ENCODE results near the gene CACNA1D.

DNA sequence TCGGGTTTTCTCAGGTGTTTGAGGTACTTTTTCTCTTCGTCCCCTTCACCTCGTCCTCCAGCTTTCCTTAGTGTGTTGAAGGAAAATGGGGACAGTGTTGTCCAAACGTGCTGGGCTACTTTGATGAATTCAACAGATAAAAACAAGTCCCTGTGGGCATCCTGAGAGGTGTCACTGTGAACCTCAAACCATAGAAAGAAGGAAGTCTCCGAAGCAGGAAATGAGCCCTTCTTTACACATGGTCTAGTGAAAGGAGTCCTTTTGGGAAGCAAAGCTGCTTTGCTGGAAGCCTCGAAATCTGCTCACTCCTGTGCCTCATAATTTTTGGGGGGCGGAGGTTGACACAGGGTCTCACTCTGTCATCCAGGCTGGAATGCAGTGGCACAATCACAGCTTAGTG is 362.6 kb downstream of the CACNA1D start:
- TF ChIP-seq, protein P1, sequence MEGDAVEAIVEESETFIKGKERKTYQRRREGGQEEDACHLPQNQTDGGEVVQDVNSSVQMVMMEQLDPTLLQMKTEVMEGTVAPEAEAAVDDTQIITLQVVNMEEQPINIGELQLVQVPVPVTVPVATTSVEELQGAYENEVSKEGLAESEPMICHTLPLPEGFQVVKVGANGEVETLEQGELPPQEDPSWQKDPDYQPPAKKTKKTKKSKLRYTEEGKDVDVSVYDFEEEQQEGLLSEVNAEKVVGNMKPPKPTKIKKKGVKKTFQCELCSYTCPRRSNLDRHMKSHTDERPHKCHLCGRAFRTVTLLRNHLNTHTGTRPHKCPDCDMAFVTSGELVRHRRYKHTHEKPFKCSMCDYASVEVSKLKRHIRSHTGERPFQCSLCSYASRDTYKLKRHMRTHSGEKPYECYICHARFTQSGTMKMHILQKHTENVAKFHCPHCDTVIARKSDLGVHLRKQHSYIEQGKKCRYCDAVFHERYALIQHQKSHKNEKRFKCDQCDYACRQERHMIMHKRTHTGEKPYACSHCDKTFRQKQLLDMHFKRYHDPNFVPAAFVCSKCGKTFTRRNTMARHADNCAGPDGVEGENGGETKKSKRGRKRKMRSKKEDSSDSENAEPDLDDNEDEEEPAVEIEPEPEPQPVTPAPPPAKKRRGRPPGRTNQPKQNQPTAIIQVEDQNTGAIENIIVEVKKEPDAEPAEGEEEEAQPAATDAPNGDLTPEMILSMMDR (optimal IDR thresholded peaks at IDR 0.05 in 1 of 3, IDR thresholded peaks at IDR 0.05 in 1 of 3, conservative IDR thresholded peaks at IDR 0.05 in 1 of 3; ENCODE audit: extremely low read depth in 1 of 3, insufficient read depth in 2 of 3, low read length in 3 of 3): no peak
- no peak for TF ChIP-seq EZH2 (IDR thresholded peaks at IDR 0.05; ENCODE audit: low read length)
